Natural killer cell treated with Interleukin-12 subunit alpha and Interleukin-12 subunit beta and Interleukin-15 and Interleukin-18, amount 100 ng/mL, for 72 hours (primary cell): Measurements from ENCODE around the gene CFAP20DC. TPM values are rescaled to one million over a fixed set of nuclear protein-coding genes. Genes with fewer than 3 reads are reported as not detected.
"Not testable (repeated sequence)": the region's sequence is repeated elsewhere in the genome, so short reads cannot be mapped to it uniquely, and the experiment has no call there.

Source experiments
- ATAC-seq, 2 donors: fragments of 150-1000 bp; cut with Tn5 transposase in 1 of 2; sonication (Bioruptor Pico), chemical (Tn5 transposase) in 1 of 2; 2 replicates each; pipeline ENCODE4 v1.10.0; 2021
- DNase-seq: peaks from one replicate; pipeline ENCODE4 v3.0.0; 2022; ENCODE audit warnings: low spot score
- H3K27ac Mint-ChIP-seq, 2 donors: 1 replicate in 1 of 2; 2 replicates in 1 of 2; pipeline ENCODE4 v1.8.0; 2022; ENCODE audit warnings: mixed read lengths in 2 of 2, mild to moderate bottlenecking in 1 of 2, moderate library complexity in 1 of 2
- H3K27me3 Mint-ChIP-seq, 2 donors: 1 replicate in 1 of 2; 2 replicates in 1 of 2; pipeline ENCODE4 v1.8.0; 2022; ENCODE audit warnings: mixed read lengths in 2 of 2
- H3K36me3 Mint-ChIP-seq: one replicate; pipeline ENCODE4 v1.8.0; 2022; ENCODE audit warnings: mixed read lengths
- H3K4me1 Mint-ChIP-seq, 2 donors: 1 replicate in 1 of 2; 2 replicates in 1 of 2; pipeline ENCODE4 v1.8.0; 2022; ENCODE audit warnings: low read depth in 2 of 2, mixed read lengths in 2 of 2, mild to moderate bottlenecking in 1 of 2
- H3K4me3 Mint-ChIP-seq: one replicate; pipeline ENCODE4 v1.8.0; 2022; ENCODE audit warnings: mixed read lengths
- H3K9me3 Mint-ChIP-seq: 2 replicates; pipeline ENCODE4 v1.8.0; 2022; ENCODE audit warnings: mixed read lengths
- total RNA-seq, 2 donors: library from RNA; stranded (reverse); gene quantifications; one replicate each; pipeline ENCODE4 v1.2.3, GENCODE V29; 2022

Gene CFAP20DC
- under 1 TPM; 0.61 to 0.71 TPM for total RNA-seq

DNA sequence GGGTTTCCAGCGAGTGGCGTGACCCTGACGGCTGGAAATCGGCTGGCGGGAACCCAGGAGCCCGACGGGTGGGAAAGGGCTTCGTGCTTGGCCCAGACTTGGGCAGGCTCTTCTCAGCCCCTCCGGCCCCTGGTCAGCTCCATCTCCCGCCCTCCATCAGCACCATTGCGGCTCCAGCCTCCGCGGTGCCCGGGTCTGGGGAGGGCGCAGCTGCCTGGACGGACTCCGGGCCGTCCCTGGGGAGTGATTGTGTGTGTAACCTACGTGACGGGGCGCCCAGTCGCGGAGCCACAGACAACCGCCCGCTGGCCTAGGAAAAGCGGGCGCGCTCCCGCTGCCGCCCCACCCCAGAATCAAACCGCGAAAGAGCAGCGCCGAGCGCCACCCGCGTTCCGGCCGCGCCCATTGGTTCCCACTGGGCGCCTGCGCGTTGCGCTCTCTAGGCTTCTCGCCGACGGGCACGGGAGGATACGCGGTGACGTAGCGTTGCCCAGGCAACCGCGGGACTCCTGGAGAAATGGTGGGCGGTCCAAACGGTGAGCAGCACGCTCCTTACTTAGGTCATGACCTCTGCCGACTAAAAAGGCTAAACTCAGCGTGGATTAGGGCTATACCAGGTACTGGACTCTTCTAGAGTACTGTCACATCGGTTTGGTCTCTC lies at the start of gene CFAP20DC:
Gene CFAP20DC, minus strand, starts transcription at position 355 of the 661 bp plus-strand sequence. CDS start 394 bp downstream, outside the sequence.
- Mint-ChIP-seq H3K4me1 (peaks cover 0 to 3% of the 10 kb centered on the region in 2 donors), H3K4me3 (peak within 1 kb of the TSS; percentile 70), H3K9me3 (no peaks in the 10 kb centered on the region), H3K27ac (peak within 1 kb of the TSS in 1 of 2 donors; percentile 1), H3K27me3 (no peaks in the 10 kb centered on the region), H3K36me3 (no peaks in the 10 kb centered on the region)
- peak; percentile 90 for DNase-seq
- peak; percentile 98 to 99 for ATAC-seq

DNA sequence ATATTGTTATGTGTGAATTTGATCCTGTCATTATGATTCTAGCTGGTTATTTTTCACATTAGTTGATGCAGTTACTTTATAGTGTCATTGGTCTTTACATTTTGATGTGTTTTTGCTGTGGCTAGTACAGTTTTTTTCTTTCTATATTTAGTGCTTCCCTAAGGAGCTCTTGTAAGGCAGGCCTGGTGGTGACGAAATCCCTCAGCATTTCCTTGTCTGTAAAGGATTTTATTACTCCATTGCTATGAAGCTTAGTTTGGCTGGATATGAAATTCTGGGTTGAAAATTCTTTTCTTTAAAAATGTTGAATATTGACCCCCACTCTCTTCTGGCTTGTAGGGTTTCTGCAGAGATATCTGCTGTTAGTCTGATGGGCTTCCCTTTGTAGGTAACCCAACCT lies 48.7 kb upstream of the CFAP20DC start:
- not testable (repeated sequence) for H3K36me3 Mint-ChIP-seq, H3K27ac Mint-ChIP-seq, ATAC-seq, H3K4me1 Mint-ChIP-seq, DNase-seq, H3K4me3 Mint-ChIP-seq, H3K27me3 Mint-ChIP-seq, H3K9me3 Mint-ChIP-seq

DNA sequence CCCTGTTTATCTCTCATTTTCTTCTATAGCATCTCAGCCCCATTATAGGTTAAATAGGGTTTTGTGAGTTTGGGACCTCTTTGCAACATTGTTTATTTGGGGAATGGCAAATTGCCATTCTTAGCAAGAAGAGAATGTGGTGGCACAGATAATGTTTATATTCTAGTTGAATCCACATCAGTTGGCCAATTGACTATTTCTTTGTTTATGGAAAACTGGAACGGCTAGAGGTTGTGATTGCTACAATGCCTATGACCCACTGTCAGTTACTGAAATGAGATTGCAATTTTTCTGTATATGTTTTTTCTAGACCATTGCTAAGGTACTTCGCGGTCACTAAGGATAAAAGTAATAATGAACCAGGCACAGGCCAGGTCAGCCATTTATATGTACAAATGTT lies 44.6 kb upstream of the CFAP20DC start:
- Mint-ChIP-seq H3K27ac (no peak overlapping the region), H3K27me3 (peaks cover 0 to 6% of the 10 kb centered on the region in 2 donors), H3K36me3 (peaks cover 4% of the 10 kb centered on the region), H3K9me3 (peaks cover 7% of the 10 kb centered on the region), H3K4me3 (no peak overlapping the region), H3K4me1 (no peaks in the 10 kb centered on the region)
- DNase-seq (no peak), ATAC-seq (no peak)

DNA sequence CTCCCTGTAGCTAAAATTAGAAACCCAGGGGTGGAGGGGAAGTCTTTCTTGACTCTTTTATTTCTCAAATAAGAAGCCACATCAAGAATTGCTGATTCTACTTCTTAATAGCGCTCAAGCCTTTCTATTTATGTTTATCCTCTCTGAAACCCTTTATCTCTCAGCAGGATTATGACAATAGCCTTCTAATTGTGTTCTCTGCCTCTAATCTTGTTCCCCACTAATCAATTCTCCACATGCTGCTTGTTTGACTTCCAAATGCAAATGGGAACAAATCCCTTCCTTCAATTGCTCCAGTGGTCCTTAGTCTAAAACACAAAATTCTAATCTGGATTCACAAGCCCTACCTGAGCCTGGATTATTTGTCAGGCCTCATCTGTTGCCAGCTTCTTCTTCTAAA lies 43.7 kb upstream of the CFAP20DC start:
- H3K27ac Mint-ChIP-seq: no peak overlapping the region
- peaks cover 4% of the 10 kb centered on the region for H3K36me3 Mint-ChIP-seq
- ATAC-seq (no peak), DNase-seq (no peak)
- H3K9me3 Mint-ChIP-seq: peaks cover 7% of the 10 kb centered on the region
- H3K27me3 Mint-ChIP-seq: peaks cover 0 to 6% of the 10 kb centered on the region in 2 donors
- no peaks in the 10 kb centered on the region for H3K4me1 Mint-ChIP-seq
- no peak overlapping the region for H3K4me3 Mint-ChIP-seq

DNA sequence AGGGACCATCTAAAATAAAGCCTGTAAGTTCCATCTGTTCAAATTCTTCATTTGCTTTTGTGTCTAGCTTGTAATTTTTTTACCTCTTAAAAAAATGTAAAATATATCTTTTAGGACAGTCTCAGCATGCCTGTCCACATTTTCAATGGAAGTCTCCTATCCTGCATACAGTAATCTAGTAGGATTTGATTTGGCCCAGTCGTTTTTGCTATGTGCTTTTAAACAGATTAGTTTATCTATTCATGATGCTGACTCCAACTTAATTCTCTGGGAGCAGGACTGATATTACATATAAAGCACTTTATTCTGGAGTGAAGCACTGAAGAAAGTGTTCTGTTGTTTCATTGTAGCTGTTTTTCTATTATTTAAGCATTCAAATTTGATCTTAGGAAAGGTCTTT lies 38.9 kb upstream of the CFAP20DC start:
- DNase-seq (no peak), ATAC-seq (no peak)
- H3K27ac Mint-ChIP-seq: no peak overlapping the region
- peaks cover 4 to 6% of the 10 kb centered on the region in 2 donors for H3K27me3 Mint-ChIP-seq
- H3K9me3 Mint-ChIP-seq: peaks cover 3% of the 10 kb centered on the region
- no peak overlapping the region for H3K4me3 Mint-ChIP-seq
- H3K36me3 Mint-ChIP-seq: no peaks in the 10 kb centered on the region
- H3K4me1 Mint-ChIP-seq: no peaks in the 10 kb centered on the region

DNA sequence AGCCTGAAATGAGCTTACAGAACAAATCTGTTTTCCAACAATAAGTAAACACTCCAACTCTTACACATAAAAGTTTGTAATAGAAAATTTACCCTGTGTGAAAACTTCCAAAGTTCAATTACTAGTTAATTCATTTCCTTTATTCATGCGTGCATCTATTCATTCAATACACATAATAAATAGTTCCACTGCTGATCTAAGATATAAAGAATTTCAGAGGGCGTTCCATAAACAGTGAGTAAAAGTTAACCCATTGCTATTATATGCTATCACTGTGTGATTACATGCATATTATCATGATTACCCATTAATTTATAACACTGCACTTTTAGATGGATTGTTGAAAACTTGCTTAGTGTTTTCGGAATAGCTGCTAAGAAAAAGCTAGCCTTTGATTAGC lies 36.2 kb upstream of the CFAP20DC start:
- Mint-ChIP-seq H3K27ac (no peak overlapping the region), H3K4me1 (no peaks in the 10 kb centered on the region), H3K4me3 (no peak overlapping the region), H3K9me3 (peaks cover 3% of the 10 kb centered on the region), H3K27me3 (peaks cover 9 to 14% of the 10 kb centered on the region in 2 donors), H3K36me3 (no peaks in the 10 kb centered on the region)
- ATAC-seq (no peak), DNase-seq (no peak)

DNA sequence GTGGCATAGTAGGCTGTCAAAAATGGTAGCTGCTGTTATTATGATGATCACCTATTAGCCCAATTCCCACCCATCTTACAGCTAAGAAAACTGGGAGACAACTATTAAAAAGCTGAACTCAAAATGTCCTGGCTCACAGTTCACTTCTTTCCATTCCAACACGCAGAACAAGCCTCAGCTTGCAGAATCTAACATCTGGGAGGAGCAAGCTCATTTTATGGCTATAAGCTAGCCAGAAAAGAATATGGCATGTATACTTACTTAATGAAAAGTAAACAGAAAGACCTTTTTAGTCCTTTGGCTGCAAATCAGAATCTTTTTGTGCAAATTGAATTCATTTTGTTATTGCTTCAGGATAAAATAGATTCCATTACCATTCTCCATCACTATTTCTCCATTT lies 34.8 kb upstream of the CFAP20DC start:
- Mint-ChIP-seq H3K27me3 (peaks cover 15 to 22% of the 10 kb centered on the region in 2 donors), H3K4me1 (no peaks in the 10 kb centered on the region), H3K27ac (no peak overlapping the region), H3K9me3 (peaks cover 3% of the 10 kb centered on the region), H3K36me3 (no peaks in the 10 kb centered on the region), H3K4me3 (no peak overlapping the region)
- ATAC-seq (no peak), DNase-seq (no peak)

DNA sequence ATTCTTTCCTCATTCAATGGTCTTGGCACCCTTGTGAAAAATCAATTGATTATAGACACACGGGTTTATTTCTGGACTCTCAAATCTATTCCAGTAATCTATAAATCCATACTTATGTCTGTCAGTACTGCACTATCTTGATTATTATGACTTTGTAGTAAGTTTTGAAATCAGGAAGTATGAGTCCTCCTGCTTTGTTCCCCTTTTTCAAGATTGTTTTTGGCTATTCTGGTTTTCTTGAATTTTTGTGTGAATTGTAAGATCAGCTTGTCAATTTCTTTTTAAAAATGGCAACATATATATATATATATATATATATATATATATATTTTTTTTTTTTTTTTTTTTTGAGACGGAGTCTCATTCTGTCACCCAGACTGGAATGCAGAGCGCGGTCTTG lies 32.3 kb upstream of the CFAP20DC start:
- Mint-ChIP-seq H3K4me1 (no peaks in the 10 kb centered on the region), H3K9me3 (no peaks in the 10 kb centered on the region), H3K27ac (no peak overlapping the region), H3K27me3 (peaks cover 15 to 22% of the 10 kb centered on the region in 2 donors), H3K4me3 (no peak overlapping the region), H3K36me3 (no peaks in the 10 kb centered on the region)
- no peak for ATAC-seq
- DNase-seq: no peak

DNA sequence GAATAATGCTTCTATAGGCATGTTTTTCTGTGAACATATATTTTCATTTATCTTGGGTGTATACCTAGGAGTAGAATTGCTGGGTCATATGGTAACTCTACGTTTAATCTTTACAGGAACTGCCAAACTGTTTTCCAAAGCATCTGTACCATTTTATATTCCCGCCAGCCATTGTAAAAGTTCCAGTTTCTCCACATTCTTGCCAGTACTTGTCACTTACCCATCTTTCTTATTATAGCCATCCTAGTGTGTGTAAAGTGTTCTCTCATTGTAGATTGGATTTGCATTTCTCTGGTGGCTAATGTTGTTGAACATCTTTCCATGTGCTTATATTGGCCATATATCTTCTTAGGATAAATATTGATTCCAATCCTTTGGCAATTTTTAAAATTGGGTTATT lies 31.2 kb upstream of the CFAP20DC start:
- no peak for ATAC-seq
- no peaks in the 10 kb centered on the region for H3K36me3 Mint-ChIP-seq
- H3K27me3 Mint-ChIP-seq: peaks cover 12 to 22% of the 10 kb centered on the region in 2 donors
- no peaks in the 10 kb centered on the region for H3K4me1 Mint-ChIP-seq
- no peak overlapping the region for H3K4me3 Mint-ChIP-seq
- no peaks in the 10 kb centered on the region for H3K9me3 Mint-ChIP-seq
- no peak overlapping the region for H3K27ac Mint-ChIP-seq
- DNase-seq: no peak

DNA sequence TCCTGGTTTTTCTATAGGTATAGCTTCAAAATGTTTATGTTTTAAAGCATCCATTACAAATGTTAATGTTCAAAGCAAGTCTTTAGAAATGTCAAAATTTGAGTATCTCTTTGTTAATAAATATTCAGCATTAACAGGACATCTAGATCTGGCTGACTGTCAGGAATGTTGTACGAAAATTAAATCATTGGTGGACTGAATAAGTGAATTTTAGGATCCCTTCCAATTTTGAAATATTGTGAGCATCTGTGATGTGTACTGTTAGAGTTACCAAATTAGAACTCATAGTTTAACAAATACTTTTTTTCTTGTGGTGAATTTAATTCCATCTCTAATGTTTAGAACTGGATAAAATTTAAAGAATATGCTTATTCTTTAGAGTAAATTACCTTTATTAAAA lies 30.1 kb upstream of the CFAP20DC start:
- Mint-ChIP-seq H3K27ac (no peak overlapping the region), H3K36me3 (no peaks in the 10 kb centered on the region), H3K4me1 (no peaks in the 10 kb centered on the region), H3K27me3 (peaks cover 12 to 24% of the 10 kb centered on the region in 2 donors), H3K4me3 (no peak overlapping the region), H3K9me3 (no peaks in the 10 kb centered on the region)
- ATAC-seq (no peak), DNase-seq (no peak)

DNA sequence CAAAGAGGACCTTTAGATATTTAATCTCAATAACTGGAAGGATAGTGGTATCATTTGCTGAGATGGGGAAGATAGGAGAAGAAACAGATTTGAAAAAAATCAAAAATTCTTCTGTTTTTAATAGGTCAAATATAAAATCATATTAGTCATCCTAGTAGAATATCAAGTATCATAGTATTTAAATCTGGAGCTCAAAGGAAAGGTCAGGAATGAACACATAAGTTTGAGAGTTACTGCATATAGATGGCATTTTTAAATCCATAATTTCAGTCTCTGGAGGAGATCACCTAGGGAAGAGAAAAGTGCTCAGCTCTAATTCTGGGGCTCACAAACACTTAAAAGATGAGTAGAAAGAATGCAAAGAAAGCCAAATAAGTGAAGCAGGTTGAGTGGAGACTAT lies 24.9 kb upstream of the CFAP20DC start:
- Mint-ChIP-seq H3K27me3 (peaks cover 18 to 23% of the 10 kb centered on the region in 2 donors), H3K36me3 (no peaks in the 10 kb centered on the region), H3K4me1 (no peaks in the 10 kb centered on the region), H3K4me3 (no peak overlapping the region), H3K27ac (no peak overlapping the region), H3K9me3 (no peaks in the 10 kb centered on the region)
- ATAC-seq (no peak), DNase-seq (no peak)

DNA sequence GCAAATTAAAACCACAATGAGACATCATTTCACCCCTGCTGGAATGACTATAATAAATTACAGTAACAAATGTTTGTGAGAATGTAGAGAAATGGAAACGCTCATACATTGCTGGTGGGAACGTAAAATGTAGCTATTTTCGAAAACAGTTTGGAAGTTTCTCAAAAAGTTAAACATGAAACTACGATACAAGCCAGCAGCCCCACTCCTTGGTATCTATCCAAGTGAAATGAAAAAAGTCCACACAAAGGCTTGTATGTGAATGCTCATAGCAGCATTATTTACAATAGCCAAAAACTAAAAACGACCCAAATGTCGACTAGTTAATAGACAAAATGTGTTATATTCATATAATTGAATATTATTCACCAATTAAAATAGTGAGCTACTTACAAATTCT lies 22.9 kb upstream of the CFAP20DC start:
- ATAC-seq: no peak
- H3K27me3 Mint-ChIP-seq: peaks cover 15 to 23% of the 10 kb centered on the region in 2 donors
- H3K4me3 Mint-ChIP-seq: no peak overlapping the region
- no peaks in the 10 kb centered on the region for H3K9me3 Mint-ChIP-seq
- no peaks in the 10 kb centered on the region for H3K36me3 Mint-ChIP-seq
- DNase-seq: no peak
- H3K4me1 Mint-ChIP-seq: no peaks in the 10 kb centered on the region
- H3K27ac Mint-ChIP-seq: no peak overlapping the region

DNA sequence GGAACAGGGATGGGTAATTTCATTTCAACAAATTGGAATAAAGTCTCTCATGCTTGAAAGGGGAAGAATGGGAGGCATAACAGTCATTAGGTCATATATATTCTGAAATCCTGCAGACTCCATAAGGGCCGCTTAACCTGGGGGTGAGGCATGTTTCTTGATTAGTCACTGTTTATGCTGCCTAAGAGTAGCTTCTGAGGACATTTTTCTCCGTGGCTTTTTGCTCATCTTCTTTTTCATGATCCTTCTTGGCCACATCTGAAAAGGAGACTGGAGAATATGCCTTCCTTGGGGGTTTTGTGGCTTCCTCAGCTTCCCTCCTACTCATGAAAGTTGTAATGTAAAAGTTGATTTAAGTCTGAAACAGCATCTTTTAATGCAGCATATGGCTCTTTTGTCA lies 20.0 kb upstream of the CFAP20DC start:
- ATAC-seq (no peak), DNase-seq (no peak)
- no peaks in the 10 kb centered on the region for H3K36me3 Mint-ChIP-seq
- H3K4me3 Mint-ChIP-seq: no peak overlapping the region
- H3K27me3 Mint-ChIP-seq: peaks cover 19 to 26% of the 10 kb centered on the region in 2 donors
- no peaks in the 10 kb centered on the region for H3K9me3 Mint-ChIP-seq
- H3K27ac Mint-ChIP-seq: no peak overlapping the region
- no peaks in the 10 kb centered on the region for H3K4me1 Mint-ChIP-seq

DNA sequence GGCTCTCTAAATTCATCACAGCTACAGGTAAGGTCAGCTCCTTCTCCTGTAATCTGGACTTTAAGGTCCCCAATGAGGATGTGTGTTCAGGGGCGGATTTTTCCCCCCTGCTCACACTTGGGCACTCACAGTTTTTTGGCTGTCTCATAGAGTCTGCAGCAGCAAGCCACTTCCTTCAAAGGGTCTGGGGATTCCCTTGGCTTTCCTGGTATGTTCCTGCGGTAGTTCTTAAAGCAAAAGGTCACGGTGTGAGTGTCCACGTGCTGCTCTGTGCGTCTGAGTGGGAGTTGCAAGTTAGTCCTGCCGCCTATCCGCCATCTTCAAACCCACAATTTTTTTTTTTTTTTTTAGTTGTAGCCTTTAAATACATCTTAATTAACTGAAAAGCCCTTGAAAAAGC lies 15.4 kb upstream of the CFAP20DC start:
- Mint-ChIP-seq H3K4me1 (no peaks in the 10 kb centered on the region), H3K9me3 (no peaks in the 10 kb centered on the region), H3K4me3 (no peak overlapping the region), H3K27me3 (peaks cover 24 to 33% of the 10 kb centered on the region in 2 donors), H3K36me3 (no peaks in the 10 kb centered on the region), H3K27ac (no peak overlapping the region)
- ATAC-seq (no peak), DNase-seq (no peak)

DNA sequence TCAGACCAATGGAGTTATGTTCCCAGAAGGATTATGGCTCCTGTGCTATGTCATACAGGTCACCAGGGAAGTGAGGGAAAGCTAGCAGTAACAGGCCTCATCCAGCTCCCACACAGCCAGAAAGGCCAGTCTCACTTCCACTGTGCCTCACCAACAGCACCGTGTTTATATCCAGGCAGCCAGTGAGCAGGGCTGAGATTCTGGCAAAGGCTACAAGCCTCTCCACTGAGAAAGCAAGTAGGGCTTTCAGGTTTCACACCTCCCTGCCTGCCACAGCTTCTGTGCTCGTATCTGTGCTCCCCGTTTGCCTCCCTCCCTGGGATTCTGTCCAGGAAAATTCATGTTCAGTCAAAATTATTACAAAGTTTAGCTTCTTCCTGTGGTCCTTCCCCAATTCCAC lies 14.9 kb upstream of the CFAP20DC start:
- H3K4me1 Mint-ChIP-seq: no peaks in the 10 kb centered on the region
- H3K36me3 Mint-ChIP-seq: no peaks in the 10 kb centered on the region
- no peak overlapping the region for H3K27ac Mint-ChIP-seq
- DNase-seq: no peak
- no peak for ATAC-seq
- peaks cover 21 to 33% of the 10 kb centered on the region in 2 donors for H3K27me3 Mint-ChIP-seq
- no peaks in the 10 kb centered on the region for H3K9me3 Mint-ChIP-seq
- no peak overlapping the region for H3K4me3 Mint-ChIP-seq
